Panc1 (cell line): Measurements from ENCODE around the gene FOCAD. TPM values are rescaled to one million over a fixed set of nuclear protein-coding genes. Genes with fewer than 3 reads are reported as not detected.

ENCODE experiments used
- ATAC-seq: fragments of 200-7000 bp; cut with Tn5 transposase; 2 replicates; pipeline ENCODE4 v1.9.1; 2020; ENCODE audit warnings: mild to moderate bottlenecking, moderate library complexity
- BruUV-seq: library from RNA; stranded (reverse); fragments of 400-500 nt; replicated peaks from 2 replicates; lab custom pipeline; 2021; lab: Mats Ljungman, UMichigan
- CTCF ChIA-PET: fragments of 300-600 bp; sonication (Branson Sonifier 250); formaldehyde crosslinking; loops from one replicate; lab custom pipeline; 2022; ENCODE audit warnings: antibody characterized with exemption; lab: Charles Lee
- POLR2A ChIA-PET: fragments of 300-600 bp; sonication (Branson Sonifier 250); formaldehyde crosslinking; loops from one replicate; lab custom pipeline; 2022; ENCODE audit warnings: antibody characterized with exemption; lab: Charles Lee
- DNase-seq: peaks from one replicate; pipeline ENCODE4 v3.0.0-alpha.2; 2010; ENCODE audit warnings: low read depth, low spot score
- H3K27ac ChIP-seq: 2 replicates; pipeline ENCODE4 v1.5.1; 2011; ENCODE audit warnings: mild to moderate bottlenecking, low read length, inconsistent platforms
- H3K27me3 ChIP-seq: fragments of 200-500 bp; sonication (Bioruptor generic); 2 replicates; pipeline ENCODE4 v1.6.0; 2014; ENCODE audit warnings: low read length, inconsistent platforms; ENCODE audit not compliant: control insufficient read depth, insufficient read depth
- H3K36me3 ChIP-seq: fragments of 200-500 bp; sonication (Bioruptor generic); 2 replicates; pipeline ENCODE4 v1.5.1; 2014; ENCODE audit warnings: inconsistent platforms, mild to moderate bottlenecking, low read length, moderate library complexity; ENCODE audit not compliant: control insufficient read depth, insufficient read depth
- H3K4me1 ChIP-seq: 2 replicates; pipeline ENCODE4 v1.5.1; 2011; ENCODE audit warnings: inconsistent platforms, mild to moderate bottlenecking, low read length, moderate library complexity; ENCODE audit not compliant: control insufficient read depth, insufficient read depth
- H3K4me3 ChIP-seq, 2 experiments: 2 replicates each; pipeline ENCODE4 v1.5.1; 2011 to 2012; ENCODE audit warnings: low read depth in 2 of 2, low read length in 2 of 2, mild to moderate bottlenecking in 2 of 2, inconsistent platforms in 1 of 2, moderate library complexity in 1 of 2
- H3K9me3 ChIP-seq: fragments of 200-500 bp; sonication (Bioruptor generic); 2 replicates; pipeline ENCODE4 v1.5.1; 2014; ENCODE audit warnings: low read depth, mild to moderate bottlenecking, inconsistent platforms, low read length, moderate library complexity; ENCODE audit not compliant: control insufficient read depth, insufficient read depth
- CTCF ChIP-seq: fragments of 450-650 bp; IDR thresholded peaks from 2 replicates; pipeline ENCODE4 v1.5.1; 2017; ENCODE audit warnings: mild to moderate bottlenecking
- POLR2AphosphoS5 ChIP-seq: IDR thresholded peaks from 2 replicates; pipeline ENCODE4 v1.6.1; 2012; ENCODE audit warnings: mild to moderate bottlenecking, low read depth, low read length, moderate library complexity
- REST ChIP-seq, 2 experiments: IDR thresholded peaks; 2 replicates each; pipeline ENCODE4 v1.6.1; 2011 to 2012; ENCODE audit warnings: low read depth in 2 of 2, control low read depth in 1 of 2, low read length in 1 of 2, mild to moderate bottlenecking in 1 of 2, moderate library complexity in 1 of 2; ENCODE audit not compliant: insufficient read depth in 1 of 2
- SIN3A ChIP-seq: IDR thresholded peaks from 2 replicates; pipeline ENCODE4 v1.6.1; 2012; ENCODE audit warnings: low read depth, mild to moderate bottlenecking, low read length, moderate library complexity, borderline replicate concordance; ENCODE audit not compliant: insufficient read depth
- TCF7L2 ChIP-seq: IDR thresholded peaks from 2 replicates; pipeline ENCODE4 v1.6.1; 2011; ENCODE audit warnings: mild to moderate bottlenecking, low read depth, low read length, inconsistent platforms
- in situ Hi-C: cut with HindIII; loops from 2 replicates; pipeline ENCODE4 v1.10.0; 2016; ENCODE audit warnings: low sequenced_read_pairs, low pct_unique_long_range_greater_than_20kb
- intact Hi-C: fragments of 100-400 bp; cut with micrococcal nuclease; formaldehyde crosslinking; loops from one replicate; pipeline ENCODE4 v1.10.0; 2022; ENCODE audit not compliant: unreplicated experiment
- total RNA-seq: library from RNA; stranded (reverse); gene quantifications from one replicate; pipeline ENCODE4 v1.2.1, GENCODE V29; 2021; ENCODE audit not compliant: unreplicated experiment

Gene FOCAD
- total RNA-seq, 1 experiment from 2014 or later, result 9.8 TPM

DNA sequence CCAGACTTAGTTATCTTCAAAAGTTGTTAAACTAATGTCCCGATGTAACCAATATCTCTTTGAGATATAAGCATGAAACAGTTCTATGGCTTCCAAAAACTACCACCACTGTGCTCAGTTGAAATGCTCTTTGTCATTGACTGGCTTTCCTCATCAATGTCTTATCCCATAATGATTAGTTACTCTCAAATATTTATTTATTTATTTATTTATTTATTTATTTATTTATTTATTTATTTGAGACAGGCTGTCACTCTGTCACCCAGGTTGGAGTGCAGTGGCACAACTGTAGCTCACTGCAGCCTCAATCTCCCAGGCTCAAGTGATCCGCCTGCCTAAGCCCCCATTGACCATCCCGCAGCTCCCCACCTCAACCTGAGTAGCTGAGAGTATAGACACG is 33.7 kb upstream of the FOCAD start:
- Histone ChIP-seq H3K4me1 (no peaks in the 10 kb centered on the region), H3K4me3 (no peak overlapping the region), H3K27ac (no peak overlapping the region), H3K9me3 (no peaks in the 10 kb centered on the region), H3K27me3 (no peaks in the 10 kb centered on the region), H3K36me3 (no peaks in the 10 kb centered on the region)
- ATAC-seq, result no peak
- no TSS peak for BruUV-seq
- in situ Hi-C loops, result no loop called here
- intact Hi-C loops, result no loop called here
- ChIA-PET POLR2A (no interaction called here), CTCF (no interaction called here)
- TF ChIP-seq POLR2AphosphoS5, result no peak
- TF ChIP-seq REST (IDR thresholded peaks at IDR 0.05; ENCODE audit: insufficient read depth in 1 of 2, low read depth in 2 of 2, low read length in 1 of 2), result no peak
- no peak for TF ChIP-seq SIN3A
- TF ChIP-seq CTCF, result no peak
- no peak for TF ChIP-seq TCF7L2
- DNase-seq, result no peak

DNA sequence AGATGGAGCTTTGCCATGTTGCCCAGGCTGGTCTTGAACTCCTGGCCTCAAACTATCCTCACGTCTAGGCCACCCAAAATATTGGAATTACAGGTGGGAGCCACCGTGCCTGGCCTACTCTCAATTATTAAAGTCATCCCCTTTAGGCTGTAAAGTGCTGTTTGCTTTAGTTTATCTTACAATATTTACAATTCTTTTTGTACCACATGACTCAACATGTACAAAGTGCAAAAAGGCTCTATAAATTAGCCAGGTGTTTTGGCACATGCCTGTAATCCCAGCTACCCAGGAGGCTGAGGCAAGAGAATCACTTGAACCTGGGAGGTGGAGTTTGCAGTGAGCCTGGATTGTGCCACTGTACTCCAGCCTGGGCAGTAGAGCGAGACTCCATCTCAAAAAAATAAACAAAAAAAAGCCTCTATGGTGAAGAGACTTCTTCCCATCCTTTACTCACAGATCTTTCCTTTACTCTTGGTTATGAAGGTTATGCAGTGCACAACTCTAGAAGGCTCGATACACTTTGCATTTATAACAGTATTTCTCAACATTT is 33.2 kb upstream of the FOCAD start:
- TF ChIP-seq POLR2AphosphoS5 (no peak), SIN3A (no peak), CTCF (no peak), REST (IDR thresholded peaks at IDR 0.05; ENCODE audit: insufficient read depth in 1 of 2, low read depth in 2 of 2, low read length in 1 of 2) (no peak), TCF7L2 (no peak)
- H3K4me3 ChIP-seq, result no peak overlapping the region
- no TSS peak for BruUV-seq
- ATAC-seq (no peak), DNase-seq (no peak)
- no peaks in the 10 kb centered on the region for H3K27me3 ChIP-seq
- POLR2A ChIA-PET, result no interaction called here
- no peaks in the 10 kb centered on the region for H3K9me3 ChIP-seq
- H3K36me3 ChIP-seq, result no peaks in the 10 kb centered on the region
- H3K4me1 ChIP-seq, result no peaks in the 10 kb centered on the region
- no peak overlapping the region for H3K27ac ChIP-seq
- in situ Hi-C loops, result no loop called here
- CTCF ChIA-PET, result no interaction called here
- intact Hi-C loops, result no loop called here
